HG03135 (cell line): Measurements from ENCODE around the gene TRAF2.
"Not testable (repeated sequence)": the region's sequence is repeated elsewhere in the genome, so short reads cannot be mapped to it uniquely, and the experiment has no call there.

Source experiments
- ATAC-seq: cut with Tn5 transposase; IDR thresholded peaks from one replicate; pipeline ENCODE4 v1.9.1; 2021; ENCODE audit warnings: mild to moderate bottlenecking, moderate library complexity; ENCODE audit not compliant: unreplicated experiment

The TRAF2 gene

DNA sequence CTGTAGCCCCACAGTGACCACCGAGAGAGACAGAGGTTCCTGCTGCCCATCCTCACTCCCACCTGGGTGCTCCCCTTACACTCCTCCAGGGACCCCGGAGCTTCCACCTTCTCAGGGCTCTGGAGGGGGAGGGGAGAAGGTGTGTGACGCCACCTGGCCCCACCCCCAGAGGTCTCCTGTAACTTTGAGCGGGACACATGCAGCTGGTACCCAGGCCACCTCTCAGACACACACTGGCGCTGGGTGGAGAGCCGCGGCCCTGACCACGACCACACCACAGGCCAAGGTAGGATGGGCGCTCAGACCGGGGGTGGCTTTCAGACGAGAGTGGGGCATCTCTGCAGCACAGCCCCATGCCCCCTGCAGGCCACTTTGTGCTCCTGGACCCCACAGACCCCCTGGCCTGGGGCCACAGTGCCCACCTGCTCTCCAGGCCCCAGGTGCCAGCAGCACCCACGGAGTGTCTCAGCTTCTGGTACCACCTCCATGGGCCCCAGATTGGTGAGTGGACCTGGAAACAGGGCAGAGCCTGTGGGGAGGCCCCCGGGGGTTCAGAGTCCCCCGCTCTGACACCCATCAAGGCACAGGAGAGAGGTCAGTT is 29.7 kb upstream of the TRAF2 start:
- ATAC-seq: no peak

GRCh38 chr9:136857166-136857565 is 29.1 kb upstream of the TRAF2 start:
- ATAC-seq: no peak

- ATAC-seq: no peak
Observed at GRCh38 chr9:136857581-136858412, 28.5 kb upstream of the TRAF2 start.

- no peak for ATAC-seq
Observed at GRCh38 chr9:136858452-136858843, 27.9 kb upstream of the TRAF2 start.

DNA sequence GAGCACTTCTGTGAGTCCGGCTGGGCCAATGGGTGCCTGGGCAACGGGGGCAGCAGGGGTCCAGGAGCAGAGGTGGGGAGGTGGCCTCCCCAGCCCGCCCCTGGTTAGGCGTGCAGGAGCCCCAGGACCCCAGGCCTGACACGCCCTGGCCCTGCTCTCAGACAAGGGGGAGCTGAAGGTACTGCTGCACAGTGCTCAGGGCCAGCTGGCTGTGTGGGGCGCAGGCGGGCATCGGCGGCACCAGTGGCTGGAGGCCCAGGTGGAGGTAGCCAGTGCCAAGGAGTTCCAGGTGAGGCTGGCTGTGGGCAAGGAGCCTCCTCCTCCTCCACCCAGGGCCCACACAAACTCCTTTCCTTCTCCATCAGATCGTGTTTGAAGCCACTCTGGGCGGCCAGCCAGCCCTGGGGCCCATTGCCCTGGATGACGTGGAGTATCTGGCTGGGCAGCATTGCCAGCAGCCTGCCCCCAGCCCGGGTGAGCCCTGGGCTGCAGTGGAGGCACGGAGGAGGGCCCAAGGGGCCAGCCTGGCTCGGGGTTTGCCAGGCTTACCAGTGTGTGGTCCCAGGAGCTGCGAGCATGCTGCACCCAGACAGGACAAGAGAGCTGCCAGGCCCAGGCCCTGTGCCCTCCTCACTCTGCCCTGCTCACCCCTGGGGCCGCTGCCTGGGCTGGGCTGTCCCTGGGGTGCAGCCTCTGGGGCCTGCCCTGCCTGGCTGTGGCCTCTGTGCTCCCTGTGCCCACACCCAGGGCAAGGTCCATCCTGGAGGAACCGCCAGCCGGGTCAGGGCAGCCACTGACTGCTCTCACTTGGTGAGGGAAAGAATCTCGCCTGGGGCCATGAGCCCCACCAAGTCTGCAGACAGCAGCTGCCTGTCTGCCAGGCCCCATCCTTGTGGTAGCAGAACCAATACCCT is 27.2 kb upstream of the TRAF2 start:
- no peak for ATAC-seq

DNA sequence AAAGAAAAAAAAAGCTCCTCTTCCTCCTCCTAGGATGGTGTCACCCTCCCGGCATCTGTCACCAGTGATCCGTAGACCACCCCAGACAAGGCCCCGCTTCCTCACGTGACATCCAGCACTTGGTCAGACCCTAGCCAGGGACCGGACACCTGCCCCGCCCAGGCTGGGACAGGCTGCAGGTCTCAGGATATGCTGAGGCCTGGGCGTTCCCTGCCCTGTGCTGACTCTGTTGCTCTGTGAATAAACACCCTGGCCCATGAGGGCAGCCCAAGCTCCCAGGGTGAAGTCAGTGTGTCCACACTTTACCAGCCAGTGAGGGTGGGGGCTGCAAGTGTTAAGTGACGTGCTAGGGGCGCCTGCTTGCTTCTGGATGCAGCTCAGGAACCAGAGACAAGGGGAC is 25.8 kb upstream of the TRAF2 start:
- ATAC-seq: no peak

DNA sequence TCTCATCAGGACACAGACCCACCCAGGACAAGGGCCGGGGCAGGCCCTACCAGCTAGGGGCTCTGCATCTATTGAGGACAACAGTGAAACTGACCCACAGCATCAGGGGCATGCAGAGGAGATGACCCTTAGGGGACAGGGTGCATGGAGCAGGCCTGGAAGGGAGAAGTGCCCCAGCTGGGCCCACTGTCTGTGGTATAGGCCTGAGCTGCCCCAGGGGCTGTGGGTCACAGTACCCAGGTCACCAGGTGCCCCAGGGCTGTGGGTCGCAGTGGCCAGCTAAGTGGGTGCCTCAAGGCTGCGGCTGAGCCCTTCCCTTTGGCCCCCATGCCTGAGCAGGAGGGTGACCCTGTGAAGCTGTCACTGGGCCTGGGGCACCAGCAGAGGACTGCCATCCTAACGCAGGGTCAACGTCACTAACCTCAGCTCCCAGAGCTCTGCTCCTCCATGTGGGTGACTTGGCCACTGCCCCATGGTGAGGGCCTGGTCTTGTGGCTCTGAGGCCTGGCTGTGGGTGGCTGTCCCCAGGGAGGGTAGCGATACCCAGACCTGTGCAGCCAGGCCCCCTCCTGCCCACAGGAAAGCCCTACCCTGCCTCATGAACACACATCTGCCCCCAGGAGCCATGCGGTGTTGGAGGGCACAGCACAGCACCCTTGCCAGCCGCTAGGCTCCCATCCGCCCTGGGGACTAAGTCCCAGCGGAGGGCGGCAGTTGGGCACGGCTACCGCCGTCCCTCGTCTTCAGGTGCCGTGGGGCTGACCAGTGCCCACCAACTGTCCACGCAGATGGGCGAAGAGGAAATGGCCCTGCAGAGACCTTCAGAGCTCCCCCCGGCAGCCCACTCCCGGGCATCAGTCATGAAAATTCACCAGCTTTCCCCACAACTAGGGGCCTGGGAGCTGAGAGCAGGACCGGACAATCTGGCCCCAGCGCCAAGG is 25.1 kb upstream of the TRAF2 start:
- ATAC-seq: no peak

DNA sequence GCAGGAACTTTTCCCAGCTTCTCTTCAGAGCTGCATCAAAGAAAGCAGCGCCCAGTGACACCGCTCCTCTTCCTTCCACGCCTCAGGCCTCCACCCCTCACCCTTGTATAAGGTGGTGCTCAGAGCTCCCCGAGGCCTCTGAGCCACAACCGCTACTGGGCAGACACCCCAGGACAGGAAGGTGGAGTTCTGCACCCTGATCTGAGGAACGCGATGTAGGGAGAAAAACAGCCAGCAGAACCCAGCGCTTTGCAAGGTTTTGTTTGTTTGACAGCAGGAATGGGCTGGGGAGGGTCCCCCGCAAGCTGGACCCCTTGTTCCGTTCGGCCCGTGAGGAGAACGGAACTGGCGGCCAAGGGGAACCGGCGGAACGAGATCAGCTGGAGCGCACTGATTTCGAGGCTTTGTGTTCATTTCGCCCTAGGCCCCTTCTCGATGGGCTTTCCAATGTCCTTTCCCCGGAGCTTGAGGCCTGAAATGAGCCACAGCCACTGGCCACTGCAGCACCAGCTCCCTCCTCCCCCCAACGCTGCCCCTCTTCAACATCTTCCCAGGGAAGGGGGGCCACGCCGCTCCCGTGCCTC is 24.4 kb upstream of the TRAF2 start:
- no peak for ATAC-seq

GRCh38 chr9:136862849-136863622 is 23.3 kb upstream of the TRAF2 start:
- ATAC-seq: no peak

DNA sequence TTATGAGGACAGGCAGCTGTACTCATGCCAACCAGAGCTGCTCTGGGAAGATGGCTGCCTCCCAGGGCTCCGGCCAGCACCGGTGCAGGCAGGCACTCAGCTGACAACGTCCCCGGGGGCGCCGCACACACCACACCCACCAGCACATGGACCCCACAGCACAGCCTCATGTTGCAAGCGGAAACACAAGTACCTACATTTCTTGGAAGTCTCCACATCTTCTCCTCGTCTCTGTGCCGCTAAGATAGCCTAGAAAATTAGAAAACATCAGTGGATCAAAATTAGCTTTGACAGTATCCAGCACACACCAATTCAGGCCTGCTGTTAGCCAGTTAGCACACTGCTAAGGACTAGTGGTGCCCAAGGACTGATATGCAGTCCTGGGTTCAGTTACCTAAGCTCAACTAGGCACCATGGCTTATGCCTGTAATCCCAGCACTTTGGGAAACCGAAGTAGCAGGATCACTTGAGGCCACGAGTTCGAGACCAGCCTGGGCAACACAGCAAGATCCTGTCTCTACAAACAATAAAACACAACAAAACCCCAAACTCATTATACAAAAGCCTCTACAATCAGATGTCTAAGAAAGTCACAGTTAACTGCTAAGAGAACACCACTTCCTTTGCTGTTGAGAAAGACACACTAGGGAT is 22.6 kb upstream of the TRAF2 start:
- ATAC-seq: no peak

- ATAC-seq: no peak
Observed at GRCh38 chr9:136865041-136865767, 21.1 kb upstream of the TRAF2 start.

GRCh38 chr9:136865768-136866103 is 20.6 kb upstream of the TRAF2 start:
- no peak for ATAC-seq

GRCh38 chr9:136866898-136867421 is 19.4 kb upstream of the TRAF2 start:
- not testable (repeated sequence) for ATAC-seq

- no peak for ATAC-seq
Observed at GRCh38 chr9:136867480-136867879, 18.8 kb upstream of the TRAF2 start.

DNA sequence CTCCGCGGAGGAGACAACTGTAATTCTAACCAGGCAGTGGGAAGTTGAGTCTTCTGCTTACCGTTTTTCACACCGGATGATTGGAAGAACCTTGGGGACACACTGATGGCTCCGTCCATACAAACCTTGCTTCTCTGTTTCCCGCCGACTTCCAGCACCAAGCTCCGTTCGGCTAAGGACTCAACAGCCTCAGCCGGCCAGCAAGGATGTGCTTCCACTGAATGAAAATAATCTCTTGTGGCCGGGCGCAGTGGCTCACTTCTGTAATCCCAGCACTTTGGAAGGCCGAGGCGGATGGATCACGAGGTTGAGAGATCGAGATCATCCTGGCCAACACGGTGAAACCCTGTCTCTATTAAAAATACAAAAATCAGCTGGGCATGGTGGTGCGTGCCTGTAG is 18.4 kb upstream of the TRAF2 start:
- no peak for ATAC-seq

DNA sequence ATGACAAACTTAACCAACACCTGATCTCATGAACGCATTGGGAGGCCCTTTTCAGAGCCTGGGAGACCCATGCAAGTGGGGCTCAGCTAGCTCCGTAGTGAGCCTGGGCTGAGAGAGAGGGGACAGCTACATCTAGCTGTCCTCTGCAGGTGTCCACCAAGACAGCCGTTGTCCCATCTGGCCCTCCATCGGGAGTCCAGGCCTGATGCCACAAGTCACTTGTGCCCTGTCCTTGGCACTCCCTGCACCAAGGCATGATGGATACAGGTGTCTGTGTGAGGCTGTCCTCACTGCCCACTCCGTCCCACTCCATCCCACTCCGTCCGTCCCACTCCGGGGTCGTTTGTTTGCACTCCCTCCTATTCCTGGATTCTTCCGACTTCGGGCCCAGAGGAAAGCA is 17.7 kb upstream of the TRAF2 start:
- ATAC-seq: no peak

GRCh38 chr9:136869611-136870010 is 16.7 kb upstream of the TRAF2 start:
- not testable (repeated sequence) for ATAC-seq

GRCh38 chr9:136875155-136875554 is 11.2 kb upstream of the TRAF2 start:
- no peak for ATAC-seq
